SK-N-SH (cell line): Measurements from ENCODE around the gene VPS35. TPM values are rescaled to one million over a fixed set of nuclear protein-coding genes. Genes with fewer than 3 reads are reported as not detected.

Experiments used
- CTCF ChIA-PET: fragments of 300-600, 350-600 bp; formaldehyde crosslinking; extraction: SDS; loops from one replicate; lab custom pipeline; 2021; lab: Yijun Ruan, JAX
- POLR2A ChIA-PET: fragments of 350-600 bp; sonication (Branson Sonifier 250); formaldehyde crosslinking; extraction: SDS; loops from one replicate; lab custom pipeline; 2020; ENCODE audit warnings: antibody characterized with exemption, inconsistent platforms; lab: Yijun Ruan, JAX
- DNase-seq: peaks from one replicate; pipeline ENCODE4 v3.0.0; 2012
- H2AFZ ChIP-seq: fragments of 200-600 bp; sonication (generic); 2 replicates; pipeline ENCODE4 v1.8.1; 2016; ENCODE audit warnings: antibody characterized with exemption, mild to moderate bottlenecking, low read depth
- H3F3A ChIP-seq: fragments of 200-600 bp; sonication (generic); replicated peaks from 2 replicates; pipeline ENCODE3; 2016; ENCODE audit warnings: antibody characterized with exemption, mild to moderate bottlenecking; ENCODE audit not compliant: insufficient read depth
- H3K27ac ChIP-seq, 2 experiments: fragments of 200-500 bp in 1 of 2; fragments of 200-600 bp in 1 of 2; sonication (Bioruptor generic) in 1 of 2; sonication (generic), shearing (Covaris generic) in 1 of 2; 2 replicates each; pipeline versions ENCODE4 v1.5.1 to v1.6.1; 2014 to 2016; ENCODE audit warnings: low read depth in 2 of 2, inconsistent platforms in 1 of 2, low read length in 1 of 2, mild to moderate bottlenecking in 1 of 2, mixed read lengths in 1 of 2
- H3K27me3 ChIP-seq: fragments of 200-600 bp; sonication (generic), shearing (Covaris generic); 2 replicates; pipeline ENCODE4 v1.6.1; 2016; ENCODE audit warnings: mixed run types; ENCODE audit not compliant: insufficient read depth
- H3K36me3 ChIP-seq, 2 experiments: fragments of 200-500 bp in 1 of 2; fragments of 200-600 bp in 1 of 2; sonication (Bioruptor generic) in 1 of 2; sonication (generic) in 1 of 2; replicated peaks in 1 of 2; 2 replicates each; pipeline versions ENCODE3 to v1.5.1; 2014 to 2016; ENCODE audit warnings: low read length in 1 of 2, mild to moderate bottlenecking in 1 of 2; ENCODE audit not compliant: insufficient read depth in 2 of 2, control insufficient read depth in 1 of 2
- H3K4me1 ChIP-seq, 2 experiments: fragments of 200-500 bp in 1 of 2; fragments of 200-600 bp in 1 of 2; sonication (Bioruptor generic) in 1 of 2; sonication (generic), shearing (Covaris generic) in 1 of 2; 2 replicates each; pipeline versions ENCODE4 v1.5.1 to v1.6.1; 2014 to 2016; ENCODE audit warnings: low read depth in 1 of 2, low read length in 1 of 2, mixed run types in 1 of 2; ENCODE audit not compliant: insufficient read depth in 2 of 2, control insufficient read depth in 1 of 2
- H3K4me2 ChIP-seq: fragments of 200-600 bp; sonication (generic), shearing (Covaris generic); 2 replicates; pipeline ENCODE4 v1.6.1; 2017; ENCODE audit warnings: mixed run types
- H3K4me3 ChIP-seq, 2 experiments: fragments of 200-500 bp in 1 of 2; fragments of 200-600 bp in 1 of 2; sonication (Bioruptor generic) in 1 of 2; sonication (generic), shearing (Covaris generic) in 1 of 2; 2 replicates each; pipeline versions ENCODE4 v1.5.1 to v1.8.1; 2014 to 2016; ENCODE audit warnings: low read depth in 2 of 2, inconsistent platforms in 1 of 2, low read length in 1 of 2, mild to moderate bottlenecking in 1 of 2, mixed read lengths in 1 of 2, moderate library complexity in 1 of 2
- H3K79me2 ChIP-seq: fragments of 200-600 bp; sonication (generic); 2 replicates; pipeline ENCODE4 v1.8.1; 2017; ENCODE audit warnings: mild to moderate bottlenecking; ENCODE audit not compliant: insufficient read depth
- H3K9ac ChIP-seq: fragments of 200-600 bp; sonication (generic); 2 replicates; pipeline ENCODE4 v1.6.1; 2017; ENCODE audit warnings: mixed run types
- H3K9me2 ChIP-seq: fragments of 200-600 bp; sonication (generic); 2 replicates; pipeline ENCODE4 v1.6.1; 2017; ENCODE audit warnings: mixed run types
- H3K9me3 ChIP-seq: fragments of 200-600 bp; sonication (generic); 2 replicates; pipeline ENCODE4 v1.6.1; 2017; ENCODE audit warnings: mixed run types, mild to moderate bottlenecking, moderate library complexity
- H4K20me1 ChIP-seq: fragments of 200-600 bp; sonication (generic); 2 replicates; pipeline ENCODE4 v1.6.1; 2017; ENCODE audit warnings: mild to moderate bottlenecking, mixed run types; ENCODE audit not compliant: insufficient read depth
- CHD2 ChIP-seq: fragments of 150-350 bp; IDR thresholded peaks from 2 replicates; pipeline ENCODE4 v1.6.1; 2018; ENCODE audit warnings: low read length; ENCODE audit not compliant: partially characterized antibody
- CTCF ChIP-seq: fragments of 200-600 bp; sonication (generic); IDR thresholded peaks from 2 replicates; pipeline ENCODE4 v1.6.1; 2017; ENCODE audit warnings: antibody characterized with exemption, mild to moderate bottlenecking, moderate library complexity
- EP300 ChIP-seq, 2 experiments: IDR thresholded peaks; 2 replicates each; pipeline versions ENCODE4 v1.4.0 to v1.6.1; 2012; ENCODE audit warnings: borderline replicate concordance in 1 of 2, low read depth in 1 of 2, low read length in 1 of 2
- FOXM1 ChIP-seq: IDR thresholded peaks from 2 replicates; pipeline ENCODE4 v1.4.0; 2012; ENCODE audit warnings: low read depth, mild to moderate bottlenecking
- GATA2 ChIP-seq: sonication (generic); formaldehyde crosslinking; IDR thresholded peaks from 2 replicates; pipeline ENCODE4 v1.5.0; 2020; ENCODE audit warnings: mild to moderate bottlenecking, missing genetic modification reagents
- JUND ChIP-seq: IDR thresholded peaks from 2 replicates; pipeline ENCODE4 v1.4.0; 2012
- MXI1 ChIP-seq: IDR thresholded peaks from 2 replicates; pipeline ENCODE4 v1.6.1; 2012; ENCODE audit warnings: mild to moderate bottlenecking, low read depth, low read length, improper control_type of control experiment
- NFIC ChIP-seq: IDR thresholded peaks from 2 replicates; pipeline ENCODE4 v1.4.0; 2012; ENCODE audit warnings: borderline replicate concordance
- NRF1 ChIP-seq: IDR thresholded peaks from 2 replicates; pipeline ENCODE4 v1.6.1; 2012; ENCODE audit warnings: low read depth, mild to moderate bottlenecking, low read length
- RAD21 ChIP-seq: IDR thresholded peaks from 2 replicates; pipeline ENCODE4 v1.6.1; 2012; ENCODE audit warnings: mild to moderate bottlenecking, low read length
- RCOR1 ChIP-seq: fragments of 150-350 bp; IDR thresholded peaks from 2 replicates; pipeline ENCODE4 v1.6.1; 2017; ENCODE audit warnings: antibody characterized with exemption, low read length
- REST ChIP-seq: IDR thresholded peaks from 2 replicates; pipeline ENCODE4 v1.6.1; 2012; ENCODE audit warnings: mild to moderate bottlenecking, low read depth, low read length, moderate library complexity
- RFX5 ChIP-seq: IDR thresholded peaks from 2 replicates; pipeline ENCODE4 v1.6.1; 2012; ENCODE audit warnings: mild to moderate bottlenecking, improper control_type of control experiment, low read length
- RXRA ChIP-seq: IDR thresholded peaks from 2 replicates; pipeline ENCODE4 v1.4.0; 2012; ENCODE audit warnings: low read depth, mild to moderate bottlenecking, borderline replicate concordance
- TAF1 ChIP-seq: IDR thresholded peaks from 2 replicates; pipeline ENCODE4 v1.6.1; 2012; ENCODE audit warnings: low read depth, mild to moderate bottlenecking, low read length, moderate library complexity, borderline replicate concordance
- TCF12 ChIP-seq: IDR thresholded peaks from 2 replicates; pipeline ENCODE4 v1.4.0; 2012
- USF1 ChIP-seq: IDR thresholded peaks from 2 replicates; pipeline ENCODE4 v1.4.0; 2012; ENCODE audit warnings: low read depth, borderline replicate concordance
- YY1 ChIP-seq: IDR thresholded peaks from 2 replicates; pipeline ENCODE4 v1.4.0; 2012; ENCODE audit warnings: low read depth, mild to moderate bottlenecking
- WGBS: methylation state at CpG from one replicate; pipeline ENCODE4 v1.1.6; 2017; ENCODE audit warnings: low lambda C conversion rate; 5-methylcytosine and 5-hydroxymethylcytosine counted together
- polyA plus RNA-seq, 3 experiments: library from polyadenylated mRNA; depleted of rRNA; stranded (reverse); fragments of >200 nt; gene quantifications; 2 replicates each; pipeline ENCODE4 v1.2.3, GENCODE V29; 2012
- TF ChIP-seq, protein P1 (sequence below): IDR thresholded peaks from 2 replicates; pipeline ENCODE4 v1.4.0; 2012; ENCODE audit warnings: low read depth
- TF ChIP-seq, protein P2 (sequence below): fragments of 150-350 bp; IDR thresholded peaks from 2 replicates; pipeline ENCODE4 v1.6.1; 2016; ENCODE audit warnings: mild to moderate bottlenecking, low read depth, low read length
- TF ChIP-seq, protein P3 (sequence below): fragments of 150-350 bp; IDR thresholded peaks from 2 replicates; pipeline ENCODE4 v1.6.1; 2017; ENCODE audit warnings: antibody characterized with exemption, low read length, low read depth, borderline replicate concordance
- TF ChIP-seq, protein P4 (sequence below): IDR thresholded peaks from 2 replicates; pipeline ENCODE4; 2012

The VPS35 gene
- polyA plus RNA-seq (2012; rRNA removed), result 17.5 and 22.3 TPM in 2 replicates
- 28.9 and 34.6 TPM in 2 replicates for polyA plus RNA-seq (2012; cell fraction: cytosol; rRNA removed)
- polyA plus RNA-seq (2012; cell fraction: nucleus; rRNA removed), result 9.3 and 24.5 TPM in 2 replicates

GRCh38 chr16:46688654-46689364, at the start of gene VPS35:
Gene VPS35 (minus strand): TSS chr16:46689178. CDS start chr16:46689133, 45 bp downstream.
- peaks cover 6 to 7% of the 10 kb centered on the region in 2 experiments for H3K36me3 ChIP-seq
- peak within 1 kb of the TSS; percentile 96 for H3K4me2 ChIP-seq
- peak within 1 kb of the TSS; percentile 90 for H3K9ac ChIP-seq
- no peaks in the 10 kb centered on the region for H3K9me3 ChIP-seq
- H4K20me1 ChIP-seq, result peaks cover 60% of the 10 kb centered on the region
- peak within 1 kb of the TSS; percentile 69 to 83 for H3K4me3 ChIP-seq
- DNase-seq, result peak; percentile 95
- H3K9me2 ChIP-seq, result no peaks in the 10 kb centered on the region
- under 1% methylated on average over 25 of the region's 54 CpGs for WGBS
- peak within 1 kb of the TSS; percentile 93 to 99 for H3K27ac ChIP-seq
- peaks cover 18% of the 10 kb centered on the region in 2 experiments for H3K4me1 ChIP-seq
- peaks cover 13% of the 10 kb centered on the region for H3F3A ChIP-seq
- CTCF ChIA-PET, result interaction anchor here (0.9 to 2.5 kb wide), 7 partner anchors 11 to 133 kb away, joined by 3 to 18 read pairs (median 7); no protein-coding TSS in a partner anchor
- peaks cover 88% of the 10 kb centered on the region for H3K79me2 ChIP-seq
- POLR2A ChIA-PET, result interaction anchor here (2.4 kb wide), 1 partner anchor 68 kb away, joined by 7 read pairs; no protein-coding TSS in a partner anchor
- no peaks in the 10 kb centered on the region for H3K27me3 ChIP-seq
- H2AFZ ChIP-seq, result peak within 1 kb of the TSS; percentile 74
- TF ChIP-seq CHD2 (peak; percentile 85), CTCF (peak; percentile 44), REST (no peak), FOXM1 (no peak), JUND (no peak), RFX5 (no peak), RCOR1 (no peak), RXRA (no peak), TAF1 (peak; percentile 33; the same call in 1 of the 2 replicates), GATA2 (CRISPR knock-in tag) (no peak), NFIC (0 out of 2 replicates have a peak, but pooled peaks have one; percentile 6), USF1 (peak; percentile 96), NRF1 (no peak), EP300 (IDR thresholded peaks at IDR 0.05; ENCODE audit: borderline replicate concordance in 1 of 2, low read depth in 1 of 2, low read length in 1 of 2) (no peak), YY1 (0 out of 2 replicates have a peak, but pooled peaks have one; percentile 63), RAD21 (no peak; the same call in 1 of the 2 replicates), MXI1 (peak; percentile 48; the same call in 1 of the 2 replicates), TCF12 (peak; percentile 10; the same call in 1 of the 2 replicates)
- TF ChIP-seq, protein P1, sequence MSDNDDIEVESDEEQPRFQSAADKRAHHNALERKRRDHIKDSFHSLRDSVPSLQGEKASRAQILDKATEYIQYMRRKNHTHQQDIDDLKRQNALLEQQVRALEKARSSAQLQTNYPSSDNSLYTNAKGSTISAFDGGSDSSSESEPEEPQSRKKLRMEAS, result no peak
- TF ChIP-seq, protein P2, sequence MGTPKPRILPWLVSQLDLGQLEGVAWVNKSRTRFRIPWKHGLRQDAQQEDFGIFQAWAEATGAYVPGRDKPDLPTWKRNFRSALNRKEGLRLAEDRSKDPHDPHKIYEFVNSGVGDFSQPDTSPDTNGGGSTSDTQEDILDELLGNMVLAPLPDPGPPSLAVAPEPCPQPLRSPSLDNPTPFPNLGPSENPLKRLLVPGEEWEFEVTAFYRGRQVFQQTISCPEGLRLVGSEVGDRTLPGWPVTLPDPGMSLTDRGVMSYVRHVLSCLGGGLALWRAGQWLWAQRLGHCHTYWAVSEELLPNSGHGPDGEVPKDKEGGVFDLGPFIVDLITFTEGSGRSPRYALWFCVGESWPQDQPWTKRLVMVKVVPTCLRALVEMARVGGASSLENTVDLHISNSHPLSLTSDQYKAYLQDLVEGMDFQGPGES, result no peak
- TF ChIP-seq, protein P3, sequence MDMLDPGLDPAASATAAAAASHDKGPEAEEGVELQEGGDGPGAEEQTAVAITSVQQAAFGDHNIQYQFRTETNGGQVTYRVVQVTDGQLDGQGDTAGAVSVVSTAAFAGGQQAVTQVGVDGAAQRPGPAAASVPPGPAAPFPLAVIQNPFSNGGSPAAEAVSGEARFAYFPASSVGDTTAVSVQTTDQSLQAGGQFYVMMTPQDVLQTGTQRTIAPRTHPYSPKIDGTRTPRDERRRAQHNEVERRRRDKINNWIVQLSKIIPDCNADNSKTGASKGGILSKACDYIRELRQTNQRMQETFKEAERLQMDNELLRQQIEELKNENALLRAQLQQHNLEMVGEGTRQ, result peak; percentile 62; the same call in 1 of the 2 replicates
- TF ChIP-seq, protein P4, sequence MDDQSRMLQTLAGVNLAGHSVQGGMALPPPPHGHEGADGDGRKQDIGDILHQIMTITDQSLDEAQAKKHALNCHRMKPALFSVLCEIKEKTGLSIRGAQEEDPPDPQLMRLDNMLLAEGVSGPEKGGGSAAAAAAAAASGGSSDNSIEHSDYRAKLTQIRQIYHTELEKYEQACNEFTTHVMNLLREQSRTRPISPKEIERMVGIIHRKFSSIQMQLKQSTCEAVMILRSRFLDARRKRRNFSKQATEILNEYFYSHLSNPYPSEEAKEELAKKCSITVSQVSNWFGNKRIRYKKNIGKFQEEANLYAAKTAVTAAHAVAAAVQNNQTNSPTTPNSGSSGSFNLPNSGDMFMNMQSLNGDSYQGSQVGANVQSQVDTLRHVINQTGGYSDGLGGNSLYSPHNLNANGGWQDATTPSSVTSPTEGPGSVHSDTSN, result peak; percentile 99
